ENCODE data around the gene RNF111. TPM values are rescaled to one million over a fixed set of nuclear protein-coding genes. Genes with fewer than 3 reads are reported as not detected.

RNF111 gene
- polyA plus RNA-seq, 1 donor, result 30.7 TPM

DNA sequence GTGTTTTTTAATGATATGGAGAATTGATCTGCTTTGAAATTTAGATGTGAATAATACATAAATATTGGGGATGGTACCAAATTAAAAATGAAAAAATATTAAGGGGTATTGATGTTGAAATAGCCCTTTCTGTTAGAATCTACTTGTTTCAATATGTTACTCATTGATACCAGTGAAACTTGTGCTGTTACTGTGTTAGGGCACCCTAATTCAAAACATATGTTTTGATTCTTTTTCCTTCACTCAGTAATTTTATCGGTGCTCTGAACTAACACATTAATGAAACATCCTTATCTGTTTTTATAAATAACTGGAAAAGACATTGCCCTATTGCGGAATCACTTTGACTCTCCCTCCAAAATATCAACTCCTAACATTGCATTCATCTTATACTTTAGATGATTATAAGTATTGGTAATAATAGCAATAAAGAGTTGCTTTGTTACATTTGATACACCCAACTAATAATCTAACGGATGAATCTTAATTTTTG is 65.5 kb downstream of the RNF111 start:
- no peak overlapping the region for H3K4me3 ChIP-seq (ENCODE audit: low read length)
- no peaks in the 10 kb centered on the region for H3K27me3 ChIP-seq (ENCODE audit: control insufficient read depth, insufficient read depth, low read length)
- DNase-seq, result no peak
- H3K36me3 ChIP-seq (ENCODE audit: control insufficient read depth, insufficient read depth, low read length), result peaks cover 26% of the 10 kb centered on the region
- WGBS (ENCODE audit: insufficient coverage, low lambda C conversion rate), result no CpG with 5 or more reads among the region's 3 CpGs
- no peaks in the 10 kb centered on the region for H3K9me3 ChIP-seq (ENCODE audit: control insufficient read depth, low read depth, low read length)
- no peak overlapping the region for H3K27ac ChIP-seq (ENCODE audit: low read length)
- H3K4me1 ChIP-seq (ENCODE audit: control insufficient read depth, insufficient read depth, low read length), result no peaks in the 10 kb centered on the region

GRCh38 chr15:59053482-59053881 is 66.0 kb downstream of the RNF111 start:
- WGBS (ENCODE audit: insufficient coverage, low lambda C conversion rate), result 100% methylated on average over 1 of the region's 2 CpGs

GRCh38 chr15:59059076-59059597 is 71.7 kb downstream of the RNF111 start:
- peaks cover 65% of the 10 kb centered on the region for H3K36me3 ChIP-seq (ENCODE audit: control insufficient read depth, insufficient read depth, low read length)
- no peak overlapping the region for H3K4me3 ChIP-seq (ENCODE audit: low read length)
- DNase-seq, result no peak
- no peaks in the 10 kb centered on the region for H3K9me3 ChIP-seq (ENCODE audit: control insufficient read depth, low read depth, low read length)
- H3K27me3 ChIP-seq (ENCODE audit: control insufficient read depth, insufficient read depth, low read length), result no peaks in the 10 kb centered on the region
- H3K4me1 ChIP-seq (ENCODE audit: control insufficient read depth, insufficient read depth, low read length), result no peaks in the 10 kb centered on the region
- no CpG with 5 or more reads among the region's 2 CpGs for WGBS (ENCODE audit: insufficient coverage, low lambda C conversion rate)
- no peak overlapping the region for H3K27ac ChIP-seq (ENCODE audit: low read length)

More at GRCh38 chr15:59053482-59053881, 66.0 kb downstream of the RNF111 start:
- DNase-seq, result no peak
- peaks cover 30% of the 10 kb centered on the region for H3K36me3 ChIP-seq (ENCODE audit: control insufficient read depth, insufficient read depth, low read length)
- H3K27me3 ChIP-seq (ENCODE audit: control insufficient read depth, insufficient read depth, low read length), result no peaks in the 10 kb centered on the region
- no peak overlapping the region for H3K4me3 ChIP-seq (ENCODE audit: low read length)
- H3K27ac ChIP-seq (ENCODE audit: low read length), result no peak overlapping the region
- no peaks in the 10 kb centered on the region for H3K4me1 ChIP-seq (ENCODE audit: control insufficient read depth, insufficient read depth, low read length)
- H3K9me3 ChIP-seq (ENCODE audit: control insufficient read depth, low read depth, low read length), result no peaks in the 10 kb centered on the region

DNA sequence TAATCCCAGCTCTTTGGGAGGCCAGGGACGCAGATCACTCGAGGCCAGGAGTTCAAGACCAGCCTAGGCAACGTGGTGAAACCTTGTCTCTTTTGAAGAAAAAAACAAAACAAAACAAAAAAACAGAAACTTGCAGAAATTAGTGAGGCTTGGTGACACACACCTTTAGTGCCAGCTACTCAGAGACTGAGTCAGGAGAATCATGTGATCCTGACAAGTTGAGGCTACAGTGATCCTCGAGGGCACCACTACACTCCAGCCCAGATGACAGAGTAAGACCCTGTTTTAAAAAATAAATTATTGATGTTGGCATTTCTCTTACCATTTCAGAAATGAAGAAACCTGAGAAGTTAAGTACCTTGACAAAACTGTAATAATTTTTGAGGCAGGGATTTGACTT is 72.9 kb downstream of the RNF111 start:
- 100% methylated on average over 1 of the region's 4 CpGs for WGBS (ENCODE audit: insufficient coverage, low lambda C conversion rate)
- H3K9me3 ChIP-seq (ENCODE audit: control insufficient read depth, low read depth, low read length), result no peaks in the 10 kb centered on the region
- H3K4me3 ChIP-seq (ENCODE audit: low read length), result no peak overlapping the region
- DNase-seq, result no peak
- no peaks in the 10 kb centered on the region for H3K4me1 ChIP-seq (ENCODE audit: control insufficient read depth, insufficient read depth, low read length)
- no peaks in the 10 kb centered on the region for H3K27me3 ChIP-seq (ENCODE audit: control insufficient read depth, insufficient read depth, low read length)
- no peak overlapping the region for H3K27ac ChIP-seq (ENCODE audit: low read length)
- peaks cover 65% of the 10 kb centered on the region for H3K36me3 ChIP-seq (ENCODE audit: control insufficient read depth, insufficient read depth, low read length)

DNA sequence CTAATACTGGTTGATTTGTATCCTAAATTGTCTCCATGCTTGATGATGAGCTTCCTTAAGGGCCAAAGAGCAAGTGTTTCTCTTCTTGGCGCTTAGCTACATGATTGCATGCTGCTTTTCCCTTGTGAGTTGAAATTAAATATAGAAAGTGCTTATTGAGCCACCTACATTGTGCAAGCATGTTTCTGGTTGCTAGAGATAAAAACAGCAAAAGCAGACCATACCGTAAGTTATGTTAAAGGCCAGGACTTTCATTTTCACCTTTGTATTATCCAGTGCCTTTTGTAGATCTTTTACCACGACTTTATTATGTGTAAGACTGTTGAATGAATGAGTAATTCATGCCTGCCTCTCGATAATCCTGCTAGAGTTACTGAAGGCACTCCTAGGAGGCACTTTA is 75.6 kb downstream of the RNF111 start:
- no peak for DNase-seq
- H3K4me3 ChIP-seq (ENCODE audit: low read length), result no peak overlapping the region
- H3K27me3 ChIP-seq (ENCODE audit: control insufficient read depth, insufficient read depth, low read length), result no peaks in the 10 kb centered on the region
- no peaks in the 10 kb centered on the region for H3K9me3 ChIP-seq (ENCODE audit: control insufficient read depth, low read depth, low read length)
- H3K36me3 ChIP-seq (ENCODE audit: control insufficient read depth, insufficient read depth, low read length), result peaks cover 77% of the 10 kb centered on the region
- no peaks in the 10 kb centered on the region for H3K4me1 ChIP-seq (ENCODE audit: control insufficient read depth, insufficient read depth, low read length)
- 80% methylated on average over 2 of the region's 4 CpGs for WGBS (ENCODE audit: insufficient coverage, low lambda C conversion rate)
- no peak overlapping the region for H3K27ac ChIP-seq (ENCODE audit: low read length)

GRCh38 chr15:59069430-59069829 is 82.0 kb downstream of the RNF111 start:
- no peaks in the 10 kb centered on the region for H3K27me3 ChIP-seq (ENCODE audit: control insufficient read depth, insufficient read depth, low read length)
- no CpG with 5 or more reads among the region's 1 CpG for WGBS (ENCODE audit: insufficient coverage, low lambda C conversion rate)
- H3K27ac ChIP-seq (ENCODE audit: low read length), result no peak overlapping the region
- H3K4me3 ChIP-seq (ENCODE audit: low read length), result no peak overlapping the region
- DNase-seq, result no peak
- peaks cover 57% of the 10 kb centered on the region for H3K36me3 ChIP-seq (ENCODE audit: control insufficient read depth, insufficient read depth, low read length)
- peaks cover 7% of the 10 kb centered on the region for H3K9me3 ChIP-seq (ENCODE audit: control insufficient read depth, low read depth, low read length)
- no peaks in the 10 kb centered on the region for H3K4me1 ChIP-seq (ENCODE audit: control insufficient read depth, insufficient read depth, low read length)

GRCh38 chr15:59074607-59075006 is 87.1 kb downstream of the RNF111 start:
- Histone ChIP-seq H3K36me3 (ENCODE audit: control insufficient read depth, insufficient read depth, low read length) (peaks cover 36% of the 10 kb centered on the region), H3K27me3 (ENCODE audit: control insufficient read depth, insufficient read depth, low read length) (no peaks in the 10 kb centered on the region), H3K27ac (ENCODE audit: low read length) (no peak overlapping the region), H3K4me3 (ENCODE audit: low read length) (no peak overlapping the region), H3K4me1 (ENCODE audit: control insufficient read depth, insufficient read depth, low read length) (no peaks in the 10 kb centered on the region), H3K9me3 (ENCODE audit: control insufficient read depth, low read depth, low read length) (peaks cover 7% of the 10 kb centered on the region)
- DNase-seq, result no peak
- WGBS (ENCODE audit: insufficient coverage, low lambda C conversion rate), result 83% methylated on average over 1 of the region's 1 CpG

GRCh38 chr15:59087731-59088130 is 100.3 kb downstream of the RNF111 start:
- no CpG with 5 or more reads among the region's 2 CpGs for WGBS (ENCODE audit: insufficient coverage, low lambda C conversion rate)
- no peak overlapping the region for H3K4me3 ChIP-seq (ENCODE audit: low read length)
- DNase-seq, result no peak
- peaks cover 57% of the 10 kb centered on the region for H3K36me3 ChIP-seq (ENCODE audit: control insufficient read depth, insufficient read depth, low read length)
- no peaks in the 10 kb centered on the region for H3K4me1 ChIP-seq (ENCODE audit: control insufficient read depth, insufficient read depth, low read length)
- no peak overlapping the region for H3K27ac ChIP-seq (ENCODE audit: low read length)
- H3K9me3 ChIP-seq (ENCODE audit: control insufficient read depth, low read depth, low read length), result no peaks in the 10 kb centered on the region
- no peaks in the 10 kb centered on the region for H3K27me3 ChIP-seq (ENCODE audit: control insufficient read depth, insufficient read depth, low read length)

GRCh38 chr15:59094077-59094476 is 106.6 kb downstream of the RNF111 start:
- Histone ChIP-seq H3K27ac (ENCODE audit: low read length) (no peak overlapping the region), H3K27me3 (ENCODE audit: control insufficient read depth, insufficient read depth, low read length) (no peaks in the 10 kb centered on the region), H3K36me3 (ENCODE audit: control insufficient read depth, insufficient read depth, low read length) (peaks cover 47% of the 10 kb centered on the region), H3K4me1 (ENCODE audit: control insufficient read depth, insufficient read depth, low read length) (no peaks in the 10 kb centered on the region), H3K9me3 (ENCODE audit: control insufficient read depth, low read depth, low read length) (no peaks in the 10 kb centered on the region), H3K4me3 (ENCODE audit: low read length) (no peak overlapping the region)
- WGBS (ENCODE audit: insufficient coverage, low lambda C conversion rate), result 100% methylated on average over 1 of the region's 1 CpG
- no peak for DNase-seq

GRCh38 chr15:59096429-59096828 is 109.0 kb downstream of the RNF111 start:
- no CpG with 5 or more reads among the region's 3 CpGs for WGBS (ENCODE audit: insufficient coverage, low lambda C conversion rate)
- no peaks in the 10 kb centered on the region for H3K27me3 ChIP-seq (ENCODE audit: control insufficient read depth, insufficient read depth, low read length)
- DNase-seq, result no peak
- H3K36me3 ChIP-seq (ENCODE audit: control insufficient read depth, insufficient read depth, low read length), result peaks cover 31% of the 10 kb centered on the region
- no peaks in the 10 kb centered on the region for H3K4me1 ChIP-seq (ENCODE audit: control insufficient read depth, insufficient read depth, low read length)
- H3K4me3 ChIP-seq (ENCODE audit: low read length), result no peak overlapping the region
- H3K27ac ChIP-seq (ENCODE audit: low read length), result no peak overlapping the region
- H3K9me3 ChIP-seq (ENCODE audit: control insufficient read depth, low read depth, low read length), result no peaks in the 10 kb centered on the region

GRCh38 chr15:59099162-59099685 is 111.8 kb downstream of the RNF111 start:
- Histone ChIP-seq H3K9me3 (ENCODE audit: control insufficient read depth, low read depth, low read length) (no peaks in the 10 kb centered on the region), H3K27ac (ENCODE audit: low read length) (no peak overlapping the region), H3K27me3 (ENCODE audit: control insufficient read depth, insufficient read depth, low read length) (no peaks in the 10 kb centered on the region), H3K4me1 (ENCODE audit: control insufficient read depth, insufficient read depth, low read length) (no peaks in the 10 kb centered on the region), H3K4me3 (ENCODE audit: low read length) (no peak overlapping the region), H3K36me3 (ENCODE audit: control insufficient read depth, insufficient read depth, low read length) (peaks cover 18% of the 10 kb centered on the region)
- no CpG with 5 or more reads among the region's 2 CpGs for WGBS (ENCODE audit: insufficient coverage, low lambda C conversion rate)
- no peak for DNase-seq
